ENCODE results near the gene SLX4IP.

- TF ChIP-seq CTCF (IDR thresholded peaks at IDR 0.05; ENCODE audit: low read depth, low read length) (no peak), POLR2A (IDR thresholded peaks at IDR 0.05; ENCODE audit: extremely low read depth, insufficient read length) (no peak)
Observed at GRCh38 chr20:10388597-10388996, 46.5 kb upstream of the SLX4IP start.
